Coronary artery (tissue), 2 donors: ENCODE results near the gene IGF1R.
A peak's percentile ranks its signal among the peaks of the same experiment; 100 is the strongest.

ENCODE experiments used
- DNase-seq: peaks from one replicate; pipeline ENCODE4 v3.0.0-alpha.2; 2017; ENCODE audit warnings: low spot score
- H3K27ac ChIP-seq, 2 donors: fragments of 200-600 bp; sonication (generic); one replicate each; pipeline ENCODE4 v1.5.1; 2016 to 2019
- H3K4me3 ChIP-seq: fragments of 200-600 bp; sonication (generic); 2 replicates; pipeline ENCODE4 v1.5.1; 2016; ENCODE audit warnings: mild to moderate bottlenecking, moderate library complexity
- TF ChIP-seq, protein P1 (sequence below): fragments of 200-600 bp; sonication (generic); IDR thresholded peaks from one replicate; pipeline ENCODE4 v1.5.1; 2019; ENCODE audit warnings: antibody characterized with exemption

The IGF1R gene

DNA sequence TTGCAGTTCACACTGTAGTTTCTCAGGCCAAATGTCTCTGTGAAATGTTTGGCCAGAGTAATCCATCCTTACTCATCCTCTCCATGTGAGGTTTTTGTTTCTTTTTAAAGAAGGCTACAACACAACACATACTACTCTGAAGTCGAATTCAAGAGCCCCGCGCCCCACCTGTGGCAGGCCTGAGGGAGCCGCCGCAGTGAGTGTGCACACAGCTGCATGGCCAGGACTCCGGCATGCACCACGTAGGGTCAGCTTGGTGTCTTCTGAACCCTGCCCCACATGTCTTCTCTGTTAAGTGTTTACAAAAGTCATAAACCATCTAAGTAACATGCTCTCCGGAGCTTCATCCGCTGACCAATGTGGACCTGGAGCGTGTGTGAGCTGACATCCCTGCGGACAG, 300.6 kb downstream of the IGF1R start:
- H3K4me3 ChIP-seq, result no peak overlapping the region
- peak overlapping the region; percentile 76 to 92 for H3K27ac ChIP-seq
- no peak for DNase-seq
- TF ChIP-seq, protein P1, sequence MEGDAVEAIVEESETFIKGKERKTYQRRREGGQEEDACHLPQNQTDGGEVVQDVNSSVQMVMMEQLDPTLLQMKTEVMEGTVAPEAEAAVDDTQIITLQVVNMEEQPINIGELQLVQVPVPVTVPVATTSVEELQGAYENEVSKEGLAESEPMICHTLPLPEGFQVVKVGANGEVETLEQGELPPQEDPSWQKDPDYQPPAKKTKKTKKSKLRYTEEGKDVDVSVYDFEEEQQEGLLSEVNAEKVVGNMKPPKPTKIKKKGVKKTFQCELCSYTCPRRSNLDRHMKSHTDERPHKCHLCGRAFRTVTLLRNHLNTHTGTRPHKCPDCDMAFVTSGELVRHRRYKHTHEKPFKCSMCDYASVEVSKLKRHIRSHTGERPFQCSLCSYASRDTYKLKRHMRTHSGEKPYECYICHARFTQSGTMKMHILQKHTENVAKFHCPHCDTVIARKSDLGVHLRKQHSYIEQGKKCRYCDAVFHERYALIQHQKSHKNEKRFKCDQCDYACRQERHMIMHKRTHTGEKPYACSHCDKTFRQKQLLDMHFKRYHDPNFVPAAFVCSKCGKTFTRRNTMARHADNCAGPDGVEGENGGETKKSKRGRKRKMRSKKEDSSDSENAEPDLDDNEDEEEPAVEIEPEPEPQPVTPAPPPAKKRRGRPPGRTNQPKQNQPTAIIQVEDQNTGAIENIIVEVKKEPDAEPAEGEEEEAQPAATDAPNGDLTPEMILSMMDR, result no peak

DNA sequence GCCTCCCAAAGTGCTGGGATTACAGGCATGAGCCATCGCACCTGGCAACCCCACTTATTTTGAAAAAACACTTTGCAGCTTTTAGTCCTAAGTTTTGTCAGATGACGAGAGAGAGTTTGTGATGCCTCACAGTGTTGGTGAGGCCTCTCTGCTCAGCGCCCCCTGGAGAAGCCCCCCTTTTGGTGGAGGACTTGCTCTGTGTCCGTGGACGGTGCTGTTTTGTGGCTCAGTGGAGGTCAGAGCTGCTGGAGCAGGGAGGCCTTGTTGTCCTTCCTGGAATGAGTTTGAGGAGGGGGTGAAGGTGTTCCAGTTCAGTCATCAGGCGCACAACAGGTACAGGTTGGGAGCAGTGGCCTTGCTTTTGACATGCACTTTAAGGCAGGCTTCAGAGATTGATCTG, 301.3 kb downstream of the IGF1R start:
- TF ChIP-seq, protein P1, result no peak
- Histone ChIP-seq H3K4me3 (no peak overlapping the region), H3K27ac (peak overlapping the region; percentile 96 to 97)
- no peak for DNase-seq

DNA sequence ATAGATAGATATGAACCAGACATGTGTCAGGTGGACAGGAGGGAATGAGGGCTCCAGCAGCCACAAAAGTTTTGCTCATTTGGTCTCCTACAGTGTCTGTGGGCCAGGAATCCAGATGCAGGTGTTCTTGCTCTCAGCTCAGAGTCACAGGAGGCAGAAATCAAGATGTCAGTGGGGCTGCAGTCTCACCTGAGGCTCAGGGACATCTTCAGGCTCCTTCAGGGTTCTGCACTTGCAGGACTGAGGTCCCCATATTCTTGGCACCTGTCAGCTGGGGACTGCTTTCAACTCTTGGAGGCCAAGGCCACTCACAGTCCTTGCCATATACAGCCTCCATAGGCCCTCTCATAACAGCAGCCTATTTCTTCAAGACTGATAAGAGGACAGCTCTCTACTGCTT, 301.9 kb downstream of the IGF1R start:
- DNase-seq, result no peak
- H3K4me3 ChIP-seq, result no peak overlapping the region
- TF ChIP-seq, protein P1, result no peak
- H3K27ac ChIP-seq, result peak overlapping the region; percentile 96 to 97

DNA sequence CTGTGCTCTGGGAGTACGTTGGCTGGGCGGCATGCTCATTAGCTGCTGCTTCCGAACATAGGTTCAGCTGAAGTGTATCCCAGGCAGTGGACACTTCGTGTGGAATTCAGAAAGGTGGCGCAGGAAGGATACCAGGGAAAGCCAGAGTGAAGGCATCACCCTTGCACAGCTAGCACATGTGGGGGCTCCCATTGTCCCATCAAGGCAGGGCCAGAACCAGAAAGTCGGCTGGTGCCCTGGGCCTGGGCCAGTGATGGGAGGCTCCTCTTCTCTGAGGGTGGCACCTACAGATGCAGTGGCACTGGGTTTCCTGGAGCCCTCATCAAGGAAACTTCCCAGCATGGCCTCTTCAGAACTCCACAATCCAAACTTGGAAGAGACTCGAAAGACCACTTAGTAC, 302.7 kb downstream of the IGF1R start:
- no peak for DNase-seq
- H3K27ac ChIP-seq, result peak overlapping the region; percentile 96 to 97
- H3K4me3 ChIP-seq, result no peak overlapping the region
- TF ChIP-seq, protein P1, result no peak

DNA sequence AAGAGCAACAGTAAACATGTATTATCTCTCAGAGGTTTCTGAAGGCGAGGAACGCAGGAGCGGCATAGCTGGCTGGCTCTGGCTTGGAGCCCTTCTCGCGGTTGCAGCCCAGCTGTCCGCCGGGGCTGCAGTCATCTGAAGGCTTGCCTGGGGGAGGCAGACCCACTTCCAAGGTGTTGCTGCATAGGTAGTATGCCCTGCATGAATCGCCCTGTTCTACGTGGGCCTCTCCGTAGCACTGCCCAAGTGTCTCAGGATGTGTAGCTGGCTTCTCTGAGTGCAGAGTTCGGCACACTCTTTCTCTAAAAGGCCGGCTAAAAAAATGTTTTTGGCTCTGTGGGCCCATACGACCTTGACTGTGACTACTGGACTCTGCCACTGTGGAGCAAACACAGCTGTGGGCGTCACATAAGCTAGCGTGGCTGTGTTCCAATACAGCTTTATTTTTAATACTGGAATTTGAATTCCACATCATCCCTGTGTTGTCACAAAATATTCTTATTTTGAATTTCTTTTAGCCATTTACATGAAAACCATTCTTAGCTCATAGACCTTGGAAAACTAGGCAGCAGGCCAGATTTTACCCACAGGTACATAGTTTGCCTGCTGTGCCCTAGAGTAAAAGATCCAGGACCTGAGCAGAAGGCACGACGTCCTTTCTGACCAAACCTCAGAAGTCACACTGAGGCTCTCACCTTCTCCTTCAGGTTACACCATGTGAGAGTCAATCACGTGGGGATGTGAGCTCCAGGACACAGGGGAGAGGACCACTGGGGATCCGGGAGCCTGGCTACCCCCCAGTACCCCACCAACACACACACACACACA, 303.4 kb downstream of the IGF1R start:
- TF ChIP-seq, protein P1, result no peak
- H3K27ac ChIP-seq, result peak overlapping the region; percentile 96 to 97
- H3K4me3 ChIP-seq, result no peak overlapping the region
- DNase-seq, result no peak

DNA sequence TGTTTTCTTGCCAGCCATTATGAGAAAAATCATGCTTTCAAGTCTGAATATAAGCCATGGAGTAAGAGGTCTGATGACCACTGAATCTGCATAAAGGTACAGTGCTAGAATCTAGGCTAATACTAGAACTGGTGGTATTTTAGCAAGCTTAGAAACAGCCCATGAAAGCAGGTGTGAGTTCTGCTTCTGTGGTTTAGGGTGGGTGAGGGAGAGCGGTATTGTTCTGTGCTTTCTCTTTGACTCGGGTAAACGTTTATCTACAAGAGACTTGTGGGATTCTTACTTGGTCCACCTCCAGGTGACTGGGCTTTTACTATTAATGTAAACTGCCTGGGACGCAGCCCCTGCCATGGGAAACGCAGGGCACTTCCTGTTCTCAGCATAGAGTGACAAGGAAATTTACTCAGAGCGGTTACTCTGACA, 304.1 kb downstream of the IGF1R start:
- TF ChIP-seq, protein P1, result no peak
- DNase-seq, result no peak
- peak overlapping the region; percentile 96 to 97 for H3K27ac ChIP-seq
- no peak overlapping the region for H3K4me3 ChIP-seq
